ENCODE results near the gene UNK. TPM values are rescaled to one million over a fixed set of nuclear protein-coding genes. Genes with fewer than 3 reads are reported as not detected.

Gene UNK
- total RNA-seq, 1 experiment from 2014 or later, result 32.1 TPM

DNA sequence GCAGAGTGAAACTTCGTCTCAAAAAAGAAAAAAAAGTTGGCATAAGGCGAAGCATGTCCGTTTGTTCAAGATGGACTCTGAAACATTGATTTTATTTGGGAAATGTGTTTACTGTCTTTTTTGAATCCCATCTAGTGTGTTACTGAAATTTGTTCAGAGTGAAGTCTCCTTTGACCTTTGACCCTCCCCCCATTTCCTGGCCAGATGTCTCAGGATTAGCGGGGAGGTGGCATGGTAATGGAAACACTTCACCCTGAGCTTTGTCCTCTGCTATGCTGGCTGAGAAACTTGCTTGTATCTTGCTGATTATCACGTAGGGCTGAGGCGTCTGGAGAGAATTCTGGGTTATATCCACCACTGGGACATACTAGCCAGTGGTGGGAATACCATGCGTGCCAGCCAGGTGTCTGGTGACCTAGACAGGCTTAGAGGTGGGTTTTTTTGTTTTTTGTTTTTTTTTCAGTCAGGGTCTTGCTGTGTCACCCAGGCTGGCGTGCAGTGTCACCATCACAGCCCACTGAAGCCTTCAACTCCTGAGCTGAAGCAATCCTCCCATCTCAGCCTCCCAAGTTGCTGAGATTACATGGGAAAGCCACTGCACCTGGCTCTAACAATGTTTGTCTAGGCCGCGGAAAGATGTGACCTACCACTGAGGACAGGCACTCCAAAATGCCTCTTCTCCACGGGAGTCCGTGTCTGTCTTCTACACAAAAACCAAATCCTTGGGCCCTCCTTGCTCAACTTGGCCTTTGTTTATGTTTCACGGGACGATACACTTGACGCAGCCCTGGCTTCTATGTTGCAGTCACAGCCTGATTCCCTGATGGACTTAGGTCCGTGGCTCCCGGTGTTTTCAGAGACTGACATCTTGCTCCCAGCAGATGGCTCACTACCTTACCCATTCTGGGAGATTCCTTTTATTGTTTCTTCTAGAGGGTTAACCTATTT lies 13.0 kb upstream of the UNK start:
- no peak for ATAC-seq
- CTCF ChIA-PET, result interaction anchor here (0.6 kb wide), 2 partner anchors 87 to 135 kb away, joined by 3 to 6 read pairs; no protein-coding TSS in a partner anchor
- no peaks in the 10 kb centered on the region for H3K27me3 ChIP-seq (ENCODE audit: control insufficient read depth, insufficient read depth, low read length)
- peaks cover 4% of the 10 kb centered on the region for H3K36me3 ChIP-seq (ENCODE audit: control insufficient read depth, insufficient read depth, low read length)
- no peak overlapping the region for H3K27ac ChIP-seq (ENCODE audit: low read length)
- intact Hi-C loops (cut with micrococcal nuclease; ENCODE audit: unreplicated experiment) (no loop called here), in situ Hi-C loops (cut with HindIII; ENCODE audit: low pct_unique_long_range_greater_than_20kb, low sequenced_read_pairs) (no loop called here)
- POLR2A ChIA-PET, result interaction anchor here (0.6 kb wide), 2 partner anchors 10 to 170 kb away, joined by 3 read pairs; no protein-coding TSS in a partner anchor
- BruUV-seq (replicated peaks), result no TSS peak
- H3K4me3 ChIP-seq (ENCODE audit: low read depth in 2 of 2, low read length in 2 of 2), result no peak overlapping the region
- DNase-seq (ENCODE audit: low read depth, low spot score), result no peak
- no peaks in the 10 kb centered on the region for H3K9me3 ChIP-seq (ENCODE audit: control insufficient read depth, insufficient read depth, low read depth, low read length)
- peaks cover 5% of the 10 kb centered on the region for H3K4me1 ChIP-seq (ENCODE audit: control insufficient read depth, insufficient read depth, low read length)
- TF ChIP-seq CTCF (IDR thresholded peaks at IDR 0.05) (peak; percentile 50; the same call in 1 of the 2 replicates), SIN3A (IDR thresholded peaks at IDR 0.05; ENCODE audit: borderline replicate concordance, insufficient read depth, low read depth, low read length) (no peak)

- Histone ChIP-seq H3K27ac (ENCODE audit: low read length) (no peak overlapping the region), H3K4me3 (ENCODE audit: low read depth in 2 of 2, low read length in 2 of 2) (no peak overlapping the region), H3K4me1 (ENCODE audit: control insufficient read depth, insufficient read depth, low read length) (peaks cover 16% of the 10 kb centered on the region), H3K27me3 (ENCODE audit: control insufficient read depth, insufficient read depth, low read length) (no peaks in the 10 kb centered on the region), H3K9me3 (ENCODE audit: control insufficient read depth, insufficient read depth, low read depth, low read length) (no peaks in the 10 kb centered on the region), H3K36me3 (ENCODE audit: control insufficient read depth, insufficient read depth, low read length) (peaks cover 19% of the 10 kb centered on the region)
- TF ChIP-seq TCF7L2 (IDR thresholded peaks at IDR 0.05; ENCODE audit: low read depth, low read length) (no peak), SIN3A (IDR thresholded peaks at IDR 0.05; ENCODE audit: borderline replicate concordance, insufficient read depth, low read depth, low read length) (no peak), CTCF (IDR thresholded peaks at IDR 0.05) (no peak), REST (IDR thresholded peaks at IDR 0.05; ENCODE audit: insufficient read depth in 1 of 2, low read depth in 2 of 2, low read length in 1 of 2) (no peak), POLR2AphosphoS5 (IDR thresholded peaks at IDR 0.05; ENCODE audit: low read depth, low read length) (no peak)
- ChIA-PET POLR2A (interaction anchor here (0.5 to 0.7 kb wide), 4 partner anchors 17 to 603 kb away, joined by 3 to 4 read pairs (median 4); no protein-coding TSS in a partner anchor), CTCF (interaction anchor here (0.6 to 0.7 kb wide), 2 partner anchors 8 to 88 kb away, joined by 3 read pairs; partner anchors contain the start of gene GALK1)
- no TSS peak for BruUV-seq (replicated peaks)
- ATAC-seq (peak; percentile 17; the same call in 1 of the 2 replicates), DNase-seq (ENCODE audit: low read depth, low spot score) (no peak)
- in situ Hi-C loops (cut with HindIII; ENCODE audit: low pct_unique_long_range_greater_than_20kb, low sequenced_read_pairs) (no loop called here), intact Hi-C loops (cut with micrococcal nuclease; ENCODE audit: unreplicated experiment) (no loop called here)
Observed at GRCh38 chr17:75773121-75773807, 11.3 kb upstream of the UNK start.

All from Panc1 (cell line).